K562 (cell line): ENCODE measurements around the gene FKBP8. TPM values are rescaled to one million over a fixed set of nuclear protein-coding genes. Genes with fewer than 3 reads are reported as not detected.

Experiments used
- CHD2 ChIP-seq: IDR thresholded peaks from 2 replicates; pipeline ENCODE4 v1.6.1; 2011; ENCODE audit warnings: low read depth, low read length
- CREM ChIP-seq: IDR thresholded peaks from 2 replicates; pipeline ENCODE4 v1.6.1; 2014; ENCODE audit warnings: antibody characterized with exemption, low read depth
- EWSR1 ChIP-seq: fragments of 450-650 bp; IDR thresholded peaks from 2 replicates; pipeline ENCODE4 v1.6.1; 2018; ENCODE audit warnings: borderline replicate concordance, mild to moderate bottlenecking, low read depth, moderate library complexity; ENCODE audit not compliant: partially characterized antibody
- GTF3C2 ChIP-seq: IDR thresholded peaks from 3 replicates; pipeline ENCODE4 v1.6.1; 2011; ENCODE audit warnings: borderline replicate concordance, mild to moderate bottlenecking, moderate library complexity; ENCODE audit not compliant: insufficient read length; ENCODE audit errors: extremely low read depth
- HNRNPH1 ChIP-seq: fragments of 200-400 bp; formaldehyde crosslinking; optimal IDR thresholded peaks from 2 replicates; pipeline ENCODE3; 2017; ENCODE audit warnings: low read depth, mild to moderate bottlenecking, low read length, moderate library complexity
- MED1 ChIP-seq: sonication (generic); formaldehyde crosslinking; IDR thresholded peaks from 2 replicates; pipeline ENCODE4 v1.8.1; 2023; ENCODE audit warnings: missing genetic modification reagents, borderline replicate concordance
- POLR2B ChIP-seq: fragments of 450-650 bp; IDR thresholded peaks from 2 replicates; pipeline ENCODE4 v1.6.1; 2018; ENCODE audit warnings: low read depth; ENCODE audit not compliant: partially characterized antibody
- PPARD ChIP-seq: fragments of 250-450 bp; sonication (Bioruptor Pico); IDR thresholded peaks from 2 replicates; pipeline ENCODE4 v1.8.0; 2022; ENCODE audit warnings: inconsistent platforms, mild to moderate bottlenecking, moderate library complexity
- RAD51 ChIP-seq: fragments of 450-650 bp; IDR thresholded peaks from 2 replicates; pipeline ENCODE4 v1.7.1; 2016; ENCODE audit warnings: low read depth, mild to moderate bottlenecking, borderline replicate concordance
- SLC30A9 ChIP-seq: fragments of 250-450 bp; sonication (Bioruptor Pico); IDR thresholded peaks from 2 replicates; pipeline ENCODE4 v1.8.0; 2022; ENCODE audit warnings: mild to moderate bottlenecking, moderate library complexity
- SMARCC2 ChIP-seq: fragments of 450-650 bp; IDR thresholded peaks from 2 replicates; pipeline ENCODE4 v1.6.1; 2017; ENCODE audit warnings: antibody characterized with exemption, moderate library complexity, mild to moderate bottlenecking, low read depth
- TCFL5 ChIP-seq: fragments of 250-450 bp; sonication (Bioruptor Pico); conservative IDR thresholded peaks from 2 replicates; pipeline ENCODE4 v1.6.1; 2021; ENCODE audit warnings: mild to moderate bottlenecking, moderate library complexity, matching md5 sums
- U2AF1 ChIP-seq: fragments of 200-400 bp; formaldehyde crosslinking; optimal IDR thresholded peaks from 2 replicates; pipeline ENCODE3; 2017; ENCODE audit warnings: mild to moderate bottlenecking, low read depth, low read length, moderate library complexity
- ZBTB17 ChIP-seq: fragments of 450-650 bp; formaldehyde crosslinking; IDR thresholded peaks from 2 replicates; pipeline ENCODE4 v1.4.0; 2020; ENCODE audit warnings: mild to moderate bottlenecking
- ZNF253 ChIP-seq: fragments of 250-450 bp; sonication (Bioruptor Pico); conservative IDR thresholded peaks from 2 replicates; pipeline ENCODE4 v1.6.1; 2021; ENCODE audit warnings: mild to moderate bottlenecking
- ZNF76 ChIP-seq: fragments of 250-450 bp; sonication (Bioruptor Pico); IDR thresholded peaks from 2 replicates; pipeline ENCODE4 v1.4.0; 2020; ENCODE audit warnings: mild to moderate bottlenecking, moderate library complexity, borderline replicate concordance
- ZSCAN32 ChIP-seq: fragments of 450-650 bp; formaldehyde crosslinking; IDR thresholded peaks from 2 replicates; pipeline ENCODE4 v1.4.0; 2020; ENCODE audit warnings: mild to moderate bottlenecking, moderate library complexity
- polyA plus RNA-seq, 8 experiments: library from polyadenylated mRNA; depleted of rRNA in 4 of 8; stranded (reverse) in 5 of 8; unstranded in 3 of 8; fragments of >200 nt; fragmentation: Nextera tagmentation in 2 of 8; fragmentation: Illumina TruSeq in 1 of 8; extraction: Ambion mirVana in 2 of 8; extraction: Trizol in 1 of 8; gene quantifications; 2 replicates each; pipeline versions ENCODE4 v1.2.1 to v1.2.3, GENCODE V29; 2011 to 2014; ENCODE audit warnings: inconsistent platforms in 1 of 8, missing spikeins in 1 of 8
- total RNA-seq, 7 experiments: library from RNA; depleted of rRNA in 6 of 7; stranded (reverse); fragments of >200 nt in 6 of 7; fragmentation: Illumina TruSeq in 2 of 7; extraction: Trizol in 2 of 7; gene quantifications; 2 replicates each; pipeline versions ENCODE4 v1.2.1 to v1.2.3, GENCODE V29; 2011 to 2021; ENCODE audit warnings: low replicate concordance in 1 of 7
- TF ChIP-seq, protein P1 (sequence below), 2 experiments: fragments of 450-650 bp; IDR thresholded peaks; 2 replicates each; pipeline ENCODE4 v1.6.1; 2016
- TF ChIP-seq, protein P2 (sequence below): sonication (generic); formaldehyde crosslinking; IDR thresholded peaks from 2 replicates; pipeline ENCODE4 v1.8.0; 2022; ENCODE audit warnings: mild to moderate bottlenecking, missing genetic modification reagents
- TF ChIP-seq, protein P3 (sequence below): sonication (generic); formaldehyde crosslinking; IDR thresholded peaks from 2 replicates; pipeline ENCODE4 v1.8.1; 2022; ENCODE audit warnings: missing genetic modification reagents
- TF ChIP-seq, protein P4 (sequence below): fragments of 250-450 bp; sonication (Bioruptor Pico); IDR thresholded peaks from 2 replicates; pipeline ENCODE4 v1.9.0; 2021; ENCODE audit warnings: mild to moderate bottlenecking

The FKBP8 gene
- total and polyA plus RNA-seq, 9 of the 15 experiments (the other 6 are each of a cell fraction or from before 2014, with no cell fraction given): 0.46 to 236 (median 104) TPM

DNA sequence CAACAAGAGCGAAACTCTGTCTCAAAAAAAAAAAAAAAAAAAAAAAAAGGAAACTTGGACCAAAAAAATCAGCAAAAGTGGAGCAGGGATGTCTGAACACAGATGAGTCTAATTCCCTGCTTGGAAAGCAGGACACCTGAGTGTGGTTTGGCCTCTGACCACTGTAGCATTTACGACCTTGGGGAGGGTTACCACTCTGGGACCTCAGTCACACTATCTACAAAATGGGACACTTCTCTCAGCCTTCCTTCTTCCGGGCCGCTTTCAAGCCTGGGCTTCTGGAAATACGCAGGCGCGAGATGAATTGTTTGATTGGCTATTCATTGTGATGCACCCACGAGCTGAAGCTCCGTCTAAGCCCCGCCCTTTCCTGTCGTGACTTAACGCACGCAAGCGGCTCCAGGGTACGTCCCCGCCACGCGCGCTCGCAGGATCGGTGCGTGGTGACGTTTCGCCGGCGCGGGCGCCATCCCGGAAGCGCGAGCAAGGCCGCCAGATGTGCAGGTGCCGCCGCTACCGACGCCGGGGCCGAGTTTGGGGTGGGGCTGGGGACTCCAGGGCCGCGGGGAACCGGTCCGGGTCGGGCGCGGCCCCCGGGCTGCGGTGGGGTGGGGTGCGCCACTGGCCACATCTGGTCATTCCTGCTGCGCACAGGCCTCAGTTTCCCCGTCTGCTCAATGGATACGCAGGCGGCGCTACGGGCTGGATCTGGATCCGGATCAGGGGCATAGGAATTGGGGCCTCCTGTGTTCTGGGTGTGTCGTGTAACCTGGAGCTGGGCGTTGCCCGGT, 14.2 kb upstream of the FKBP8 start, which contains the start of gene KXD1 (continued):
- no peak for TF ChIP-seq ZNF253 (CRISPR knock-in tag)
- no peak for TF ChIP-seq HNRNPH1
- TF ChIP-seq, protein P1, sequence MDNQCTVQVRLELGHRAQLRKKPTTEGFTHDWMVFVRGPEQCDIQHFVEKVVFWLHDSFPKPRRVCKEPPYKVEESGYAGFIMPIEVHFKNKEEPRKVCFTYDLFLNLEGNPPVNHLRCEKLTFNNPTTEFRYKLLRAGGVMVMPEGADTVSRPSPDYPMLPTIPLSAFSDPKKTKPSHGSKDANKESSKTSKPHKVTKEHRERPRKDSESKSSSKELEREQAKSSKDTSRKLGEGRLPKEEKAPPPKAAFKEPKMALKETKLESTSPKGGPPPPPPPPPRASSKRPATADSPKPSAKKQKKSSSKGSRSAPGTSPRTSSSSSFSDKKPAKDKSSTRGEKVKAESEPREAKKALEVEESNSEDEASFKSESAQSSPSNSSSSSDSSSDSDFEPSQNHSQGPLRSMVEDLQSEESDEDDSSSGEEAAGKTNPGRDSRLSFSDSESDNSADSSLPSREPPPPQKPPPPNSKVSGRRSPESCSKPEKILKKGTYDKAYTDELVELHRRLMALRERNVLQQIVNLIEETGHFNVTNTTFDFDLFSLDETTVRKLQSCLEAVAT (IDR thresholded peaks at IDR 0.05): peak in 1 of 2 experiments; percentile 34; a peak in 1 of 4 replicates
- no peak for TF ChIP-seq SLC30A9 (CRISPR knock-in tag)
- no peak for TF ChIP-seq POLR2B
- TF ChIP-seq ZNF76 (CRISPR knock-in tag): no peak
- TF ChIP-seq ZBTB17 (CRISPR knock-in tag): no peak
- TF ChIP-seq, protein P2, sequence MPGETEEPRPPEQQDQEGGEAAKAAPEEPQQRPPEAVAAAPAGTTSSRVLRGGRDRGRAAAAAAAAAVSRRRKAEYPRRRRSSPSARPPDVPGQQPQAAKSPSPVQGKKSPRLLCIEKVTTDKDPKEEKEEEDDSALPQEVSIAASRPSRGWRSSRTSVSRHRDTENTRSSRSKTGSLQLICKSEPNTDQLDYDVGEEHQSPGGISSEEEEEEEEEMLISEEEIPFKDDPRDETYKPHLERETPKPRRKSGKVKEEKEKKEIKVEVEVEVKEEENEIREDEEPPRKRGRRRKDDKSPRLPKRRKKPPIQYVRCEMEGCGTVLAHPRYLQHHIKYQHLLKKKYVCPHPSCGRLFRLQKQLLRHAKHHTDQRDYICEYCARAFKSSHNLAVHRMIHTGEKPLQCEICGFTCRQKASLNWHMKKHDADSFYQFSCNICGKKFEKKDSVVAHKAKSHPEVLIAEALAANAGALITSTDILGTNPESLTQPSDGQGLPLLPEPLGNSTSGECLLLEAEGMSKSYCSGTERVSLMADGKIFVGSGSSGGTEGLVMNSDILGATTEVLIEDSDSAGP (CRISPR knock-in tag): no peak
- no peak for TF ChIP-seq GTF3C2
- no peak for TF ChIP-seq PPARD (CRISPR knock-in tag)
- TF ChIP-seq U2AF1: no peak
- no peak for TF ChIP-seq TCFL5
- no peak for TF ChIP-seq ZSCAN32 (CRISPR knock-in tag)
- no peak; the same call in 1 of the 2 replicates for TF ChIP-seq RAD51
- TF ChIP-seq CREM: peak; percentile 95
- TF ChIP-seq, protein P3, sequence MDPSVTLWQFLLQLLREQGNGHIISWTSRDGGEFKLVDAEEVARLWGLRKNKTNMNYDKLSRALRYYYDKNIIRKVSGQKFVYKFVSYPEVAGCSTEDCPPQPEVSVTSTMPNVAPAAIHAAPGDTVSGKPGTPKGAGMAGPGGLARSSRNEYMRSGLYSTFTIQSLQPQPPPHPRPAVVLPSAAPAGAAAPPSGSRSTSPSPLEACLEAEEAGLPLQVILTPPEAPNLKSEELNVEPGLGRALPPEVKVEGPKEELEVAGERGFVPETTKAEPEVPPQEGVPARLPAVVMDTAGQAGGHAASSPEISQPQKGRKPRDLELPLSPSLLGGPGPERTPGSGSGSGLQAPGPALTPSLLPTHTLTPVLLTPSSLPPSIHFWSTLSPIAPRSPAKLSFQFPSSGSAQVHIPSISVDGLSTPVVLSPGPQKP (CRISPR knock-in tag): no peak
- TF ChIP-seq CHD2: no peak
- TF ChIP-seq SMARCC2: no peak
- no peak for TF ChIP-seq MED1 (CRISPR knock-in tag)
- no peak for TF ChIP-seq EWSR1
- TF ChIP-seq, protein P4, sequence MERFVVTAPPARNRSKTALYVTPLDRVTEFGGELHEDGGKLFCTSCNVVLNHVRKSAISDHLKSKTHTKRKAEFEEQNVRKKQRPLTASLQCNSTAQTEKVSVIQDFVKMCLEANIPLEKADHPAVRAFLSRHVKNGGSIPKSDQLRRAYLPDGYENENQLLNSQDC (CRISPR knock-in tag): no peak
